AG04450 (cell line): ENCODE results near the gene TTC28. TPM values are rescaled to one million over a fixed set of nuclear protein-coding genes. Genes with fewer than 3 reads are reported as not detected.

Experiments used
- CTCF ChIA-PET: fragments of 300-600, 350-600 bp; formaldehyde crosslinking; extraction: SDS; loops from one replicate; lab custom pipeline; 2022; ENCODE audit warnings: antibody characterized with exemption, inconsistent platforms; lab: Charles Lee
- POLR2A ChIA-PET: fragments of 350-600 bp; formaldehyde crosslinking; extraction: SDS; loops from one replicate; lab custom pipeline; 2021; ENCODE audit warnings: antibody characterized with exemption, inconsistent platforms; lab: Yijun Ruan, JAX
- DNase-seq: peaks from one replicate; pipeline ENCODE4 v3.0.0-alpha.2; 2011; ENCODE audit warnings: low read depth, low spot score
- H3K27ac ChIP-seq: one replicate; pipeline ENCODE4 v1.5.1; 2012; ENCODE audit warnings: low read depth, low read length, control low read depth
- H3K27me3 ChIP-seq: one replicate; pipeline ENCODE4 v1.6.0; 2012; ENCODE audit warnings: low read length; ENCODE audit not compliant: control insufficient read depth, insufficient read depth
- H3K4me3 ChIP-seq: 2 replicates; pipeline ENCODE4 v1.5.1; 2011; ENCODE audit warnings: mild to moderate bottlenecking, low read depth, low read length, control low read depth
- H3K9me3 ChIP-seq: 2 replicates; pipeline ENCODE4 v1.5.1; 2012; ENCODE audit warnings: low read length; ENCODE audit not compliant: control insufficient read depth, insufficient read depth
- polyA plus RNA-seq: library from polyadenylated mRNA; depleted of rRNA; stranded (reverse); fragments of >200 nt; gene quantifications from 2 replicates; pipeline ENCODE4 v1.2.3, GENCODE V29; 2011
- TF ChIP-seq, protein P1 (sequence below): IDR thresholded peaks from 2 replicates; pipeline ENCODE4 v1.5.1; 2011; ENCODE audit warnings: low read depth, low read length, control low read depth, inconsistent platforms

The TTC28 gene
- polyA plus RNA-seq, 1 experiment = 11.2 TPM

DNA sequence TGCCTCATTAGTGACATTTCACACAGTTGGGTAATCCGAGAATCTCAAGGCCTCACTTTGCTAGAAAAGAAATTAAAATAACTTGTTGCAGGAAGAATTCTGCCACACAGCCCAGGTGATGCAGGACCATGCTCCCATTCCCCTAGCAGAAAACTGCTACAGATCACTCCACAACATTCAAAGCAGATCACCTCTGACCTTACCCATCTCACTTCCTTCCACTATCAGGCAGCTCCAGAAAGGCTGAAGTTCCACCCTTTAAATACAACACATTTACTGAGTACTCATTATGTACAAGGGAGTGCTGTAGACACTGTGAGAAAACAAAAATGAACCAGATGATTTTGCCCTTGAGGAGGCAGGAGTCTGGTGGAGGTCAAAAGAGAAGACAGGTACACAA is 231.0 kb downstream of the TTC28 start:
- no peak for DNase-seq
- Histone ChIP-seq H3K27me3 (no peaks in the 10 kb centered on the region), H3K27ac (no peak overlapping the region), H3K4me3 (no peak overlapping the region), H3K9me3 (no peaks in the 10 kb centered on the region)
- CTCF ChIA-PET = interaction anchor here (1.1 kb wide), 1 partner anchor 397 kb away, joined by 3 read pairs; no protein-coding TSS in a partner anchor
- TF ChIP-seq, protein P1, sequence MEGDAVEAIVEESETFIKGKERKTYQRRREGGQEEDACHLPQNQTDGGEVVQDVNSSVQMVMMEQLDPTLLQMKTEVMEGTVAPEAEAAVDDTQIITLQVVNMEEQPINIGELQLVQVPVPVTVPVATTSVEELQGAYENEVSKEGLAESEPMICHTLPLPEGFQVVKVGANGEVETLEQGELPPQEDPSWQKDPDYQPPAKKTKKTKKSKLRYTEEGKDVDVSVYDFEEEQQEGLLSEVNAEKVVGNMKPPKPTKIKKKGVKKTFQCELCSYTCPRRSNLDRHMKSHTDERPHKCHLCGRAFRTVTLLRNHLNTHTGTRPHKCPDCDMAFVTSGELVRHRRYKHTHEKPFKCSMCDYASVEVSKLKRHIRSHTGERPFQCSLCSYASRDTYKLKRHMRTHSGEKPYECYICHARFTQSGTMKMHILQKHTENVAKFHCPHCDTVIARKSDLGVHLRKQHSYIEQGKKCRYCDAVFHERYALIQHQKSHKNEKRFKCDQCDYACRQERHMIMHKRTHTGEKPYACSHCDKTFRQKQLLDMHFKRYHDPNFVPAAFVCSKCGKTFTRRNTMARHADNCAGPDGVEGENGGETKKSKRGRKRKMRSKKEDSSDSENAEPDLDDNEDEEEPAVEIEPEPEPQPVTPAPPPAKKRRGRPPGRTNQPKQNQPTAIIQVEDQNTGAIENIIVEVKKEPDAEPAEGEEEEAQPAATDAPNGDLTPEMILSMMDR = no peak
- POLR2A ChIA-PET = no interaction called here

- H3K27ac ChIP-seq = no peak overlapping the region
- no peaks in the 10 kb centered on the region for H3K9me3 ChIP-seq
- TF ChIP-seq, protein P1 = no peak
- DNase-seq = no peak
- no peak overlapping the region for H3K4me3 ChIP-seq
- POLR2A ChIA-PET = no interaction called here
- CTCF ChIA-PET = interaction anchor here (0.5 to 1.7 kb wide), 2 partner anchors 373 to 393 kb away, joined by 4 to 5 read pairs; no protein-coding TSS in a partner anchor
- H3K27me3 ChIP-seq = no peaks in the 10 kb centered on the region
These were observed 235.0 kb downstream of the TTC28 start for GRCh38 chr22:28444659-28445058.

GRCh38 chr22:28443526-28443876 is 236.1 kb downstream of the TTC28 start:
- CTCF ChIA-PET = interaction anchor here (0.7 to 1.2 kb wide), 4 partner anchors 151 to 393 kb away, joined by 3 to 4 read pairs (median 3); no protein-coding TSS in a partner anchor
- POLR2A ChIA-PET = interaction anchor here (0.8 to 1.8 kb wide), 2 partner anchors 19 to 37 kb away, joined by 5 to 9 read pairs; no protein-coding TSS in a partner anchor
- no peak for DNase-seq
- Histone ChIP-seq H3K27ac (peak overlapping the region; percentile 81), H3K27me3 (no peaks in the 10 kb centered on the region), H3K4me3 (peak overlapping the region; percentile 65), H3K9me3 (no peaks in the 10 kb centered on the region)
- TF ChIP-seq, protein P1 = no peak

DNA sequence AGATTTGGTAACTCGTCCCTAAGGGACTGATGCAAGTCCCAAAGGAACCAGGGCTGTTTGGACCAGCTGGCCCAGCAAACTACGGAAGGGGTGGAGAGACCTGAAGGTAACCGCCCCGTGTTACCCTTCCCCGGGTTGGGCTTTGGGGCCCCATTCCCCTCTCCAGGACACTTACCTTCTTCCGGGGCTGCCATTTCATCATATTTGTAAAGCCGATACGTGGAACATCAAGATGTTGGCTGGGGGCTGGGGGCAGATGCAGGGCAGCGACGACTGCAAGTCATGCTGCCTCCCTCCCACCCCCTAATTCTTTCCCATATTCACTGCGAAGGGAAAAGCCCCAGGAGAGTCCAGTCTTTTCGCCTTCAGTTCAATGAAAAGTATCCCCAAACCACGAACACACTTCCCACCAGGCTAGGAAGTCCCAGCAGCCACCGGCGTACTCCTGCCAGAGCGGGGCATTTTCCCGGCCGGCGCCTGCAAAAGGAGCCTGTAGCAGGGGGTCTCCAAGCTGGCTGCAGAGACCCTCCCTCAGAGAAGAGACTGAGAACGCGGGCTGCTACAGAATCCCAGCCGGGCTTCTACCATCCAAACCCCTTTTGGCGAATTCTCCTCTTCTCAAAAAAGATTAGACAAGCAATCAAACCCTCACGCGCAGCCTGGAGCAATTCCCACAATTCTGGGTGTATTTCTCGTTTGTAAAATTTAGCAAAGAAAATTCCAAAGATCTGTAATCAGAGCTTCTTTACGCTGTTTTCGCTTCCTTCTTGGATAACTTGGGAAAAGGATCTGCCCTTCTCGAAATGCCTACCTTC is 236.7 kb downstream of the TTC28 start:
- ChIA-PET POLR2A (interaction anchor here (0.6 to 1.8 kb wide), 5 partner anchors 18 to 391 kb away, joined by 3 to 9 read pairs (median 4); no protein-coding TSS in a partner anchor), CTCF (interaction anchor here (0.7 to 1.5 kb wide), 8 partner anchors 15 to 392 kb away, joined by 3 to 4 read pairs (median 3); no protein-coding TSS in a partner anchor)
- TF ChIP-seq, protein P1 = no peak
- peak overlapping the region; percentile 81 for H3K27ac ChIP-seq
- H3K27me3 ChIP-seq = no peaks in the 10 kb centered on the region
- peak overlapping the region; percentile 65 for H3K4me3 ChIP-seq
- H3K9me3 ChIP-seq = no peaks in the 10 kb centered on the region
- no peak for DNase-seq
